NCI-H1105 (cell line): ENCODE data around the gene ULK3.

Experiments used
- DNase-seq: peaks from one replicate; lab custom pipeline; 2025; lab: John Stamatoyannopoulos, UW

Gene ULK3

DNA sequence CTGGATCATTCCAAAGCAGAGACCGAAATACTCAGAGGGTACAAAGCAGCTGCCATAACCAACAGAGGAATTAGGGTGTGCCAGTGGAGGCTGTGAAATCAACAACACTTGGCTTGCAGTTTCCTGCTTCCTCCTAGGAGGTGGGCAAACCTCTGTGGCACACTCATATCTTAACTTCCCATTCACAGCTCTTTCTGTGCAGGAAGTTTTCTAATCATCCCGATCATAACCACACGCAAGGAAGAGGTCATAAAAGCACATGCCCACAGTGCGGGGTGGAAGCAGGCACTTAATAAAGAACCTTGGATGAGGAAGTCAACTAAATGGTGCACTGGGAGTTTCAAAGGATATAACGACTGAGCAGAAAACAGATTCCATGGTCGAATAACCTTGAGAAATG is 25.1 kb upstream of the ULK3 start:
- DNase-seq: no peak

DNA sequence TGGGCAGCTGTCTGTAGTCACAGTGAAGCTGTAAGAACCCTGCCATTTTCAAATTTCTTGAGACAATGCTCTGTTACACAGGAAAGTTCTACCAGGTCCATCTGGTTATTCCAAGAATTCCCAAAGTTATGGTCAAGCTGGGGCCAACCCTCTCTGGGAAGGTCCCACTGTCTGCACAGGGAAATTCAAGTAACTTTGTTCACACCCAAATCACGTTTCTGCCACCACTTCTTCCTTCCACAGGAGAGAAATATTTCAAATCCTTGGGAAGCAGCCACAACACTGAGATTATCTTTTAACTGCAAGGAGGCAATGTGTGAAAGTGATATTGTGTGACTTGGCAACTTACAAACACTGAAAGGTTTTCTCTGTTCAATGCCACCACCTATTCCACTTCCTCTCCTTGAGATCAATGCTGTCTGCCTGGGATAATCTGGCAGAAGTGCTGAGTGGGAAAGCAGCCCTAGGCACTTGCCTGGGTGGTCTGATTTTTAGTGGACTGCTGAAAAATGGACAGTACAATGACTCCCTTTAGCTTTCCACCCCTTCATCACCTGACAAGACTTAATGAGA is 24.6 kb upstream of the ULK3 start:
- DNase-seq: no peak

DNA sequence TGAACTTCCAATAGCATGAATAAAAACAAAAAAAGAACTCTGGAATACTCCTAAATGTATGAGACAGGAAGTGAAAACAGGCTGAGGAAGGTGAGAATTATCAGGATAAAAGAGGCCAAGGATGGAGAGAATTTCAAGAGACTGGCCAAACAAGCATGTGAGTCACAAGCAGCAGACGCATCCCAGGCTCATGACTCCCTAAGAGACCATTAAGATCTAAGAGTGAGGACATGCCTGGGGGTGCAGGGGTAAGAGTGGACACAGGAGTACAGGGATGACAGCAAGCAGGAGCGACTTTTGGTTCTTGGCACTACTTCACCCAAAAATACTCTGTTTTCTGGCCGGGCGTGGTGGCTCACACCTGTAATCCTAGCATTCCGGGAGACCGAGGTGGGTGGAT is 23.1 kb upstream of the ULK3 start:
- no peak for DNase-seq

DNA sequence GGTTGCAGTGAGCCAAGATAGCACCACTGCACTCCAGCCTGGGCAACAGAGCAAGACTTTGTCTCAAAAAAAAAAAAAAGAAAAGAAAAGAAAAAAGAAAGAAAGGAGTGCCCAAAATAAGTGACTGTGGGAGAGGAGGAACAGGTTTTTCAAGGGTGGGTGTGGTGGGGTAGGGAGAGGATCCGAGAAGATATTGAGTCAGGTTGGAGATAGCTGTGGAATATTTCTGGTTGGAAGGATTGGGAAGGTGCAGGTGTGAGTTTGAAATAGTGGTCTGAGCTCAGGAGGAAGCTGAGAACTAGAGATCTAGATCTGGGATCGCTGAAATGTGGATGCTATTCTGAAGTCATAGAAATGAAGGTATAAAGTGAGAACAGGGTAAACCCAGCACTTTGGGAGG is 22.4 kb upstream of the ULK3 start:
- no peak for DNase-seq

DNA sequence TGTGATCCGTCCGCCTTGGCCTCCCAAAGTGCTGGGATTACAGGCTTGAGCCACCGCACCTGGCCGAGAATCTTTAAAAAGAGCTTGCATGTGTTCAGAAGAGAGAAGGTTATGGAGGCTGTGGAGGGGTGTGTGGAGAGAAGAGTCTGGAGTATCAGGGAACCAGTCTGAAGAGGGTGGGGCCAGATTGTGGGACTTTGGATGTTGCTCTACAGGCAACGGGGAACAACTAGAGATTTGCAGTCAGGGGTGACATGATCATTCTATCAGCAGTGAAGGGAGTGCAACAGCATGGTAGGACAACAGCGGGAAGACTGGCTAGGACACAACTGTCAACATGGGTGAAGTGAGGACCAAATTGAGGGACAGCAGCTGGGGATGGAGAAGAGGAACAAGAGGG is 21.3 kb upstream of the ULK3 start:
- DNase-seq: no peak

DNA sequence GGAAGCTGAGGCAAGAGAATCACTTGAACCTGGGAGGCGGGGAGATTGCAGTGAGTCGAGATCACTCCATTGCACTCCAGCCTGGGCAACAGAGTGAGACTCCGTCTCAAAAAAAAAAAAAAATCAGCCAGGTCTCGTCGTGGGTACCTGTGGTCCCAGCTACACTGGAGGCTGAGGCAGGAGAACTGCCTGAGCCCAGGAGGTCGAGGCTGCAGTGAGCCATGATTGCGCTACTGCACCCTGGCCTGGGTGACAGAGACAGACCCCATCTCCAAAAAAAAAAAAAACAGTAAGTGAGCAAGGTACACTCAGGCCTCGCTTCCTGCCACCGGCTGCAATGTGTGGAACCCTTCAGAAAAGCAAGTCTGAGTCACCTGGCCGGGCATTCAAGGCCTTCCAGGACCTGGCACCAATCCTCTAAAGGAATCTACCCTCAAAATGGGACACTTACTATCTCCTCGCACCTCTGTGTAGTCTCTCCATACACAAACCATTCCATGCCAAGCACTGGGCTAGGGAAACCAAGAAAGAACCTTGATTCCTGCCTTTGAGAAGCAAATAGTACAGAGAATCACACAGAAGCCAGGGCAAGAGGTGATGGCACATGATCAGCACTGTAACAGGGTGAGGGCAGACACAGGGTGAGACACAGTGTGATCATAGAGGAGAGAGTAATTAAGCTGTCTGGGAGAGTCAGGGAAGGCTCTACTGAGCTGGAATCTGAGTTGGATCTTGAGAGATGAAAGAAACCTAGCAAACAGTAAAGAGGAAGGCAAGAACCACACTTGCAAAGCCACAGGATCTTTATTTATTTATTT is 20.5 kb upstream of the ULK3 start:
- DNase-seq: no peak

DNA sequence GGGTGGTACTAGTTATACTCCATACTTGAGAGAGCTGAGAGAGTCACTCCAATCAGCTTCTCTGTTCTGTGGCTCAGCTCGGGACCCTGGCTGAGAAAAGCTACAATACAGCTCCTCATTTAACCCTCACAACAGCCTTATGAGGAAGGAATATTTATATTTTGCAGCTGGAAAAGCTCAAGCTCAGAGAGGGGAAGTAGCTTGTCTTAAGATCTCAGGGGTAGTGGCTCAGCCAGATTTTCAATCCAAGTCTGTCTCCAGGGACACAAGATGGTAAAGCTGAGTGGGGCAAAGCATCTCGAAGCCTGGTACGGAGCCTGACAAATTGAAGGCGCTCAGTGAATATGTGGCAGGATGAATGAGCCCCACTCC is 15.4 kb upstream of the ULK3 start:
- no peak for DNase-seq

DNA sequence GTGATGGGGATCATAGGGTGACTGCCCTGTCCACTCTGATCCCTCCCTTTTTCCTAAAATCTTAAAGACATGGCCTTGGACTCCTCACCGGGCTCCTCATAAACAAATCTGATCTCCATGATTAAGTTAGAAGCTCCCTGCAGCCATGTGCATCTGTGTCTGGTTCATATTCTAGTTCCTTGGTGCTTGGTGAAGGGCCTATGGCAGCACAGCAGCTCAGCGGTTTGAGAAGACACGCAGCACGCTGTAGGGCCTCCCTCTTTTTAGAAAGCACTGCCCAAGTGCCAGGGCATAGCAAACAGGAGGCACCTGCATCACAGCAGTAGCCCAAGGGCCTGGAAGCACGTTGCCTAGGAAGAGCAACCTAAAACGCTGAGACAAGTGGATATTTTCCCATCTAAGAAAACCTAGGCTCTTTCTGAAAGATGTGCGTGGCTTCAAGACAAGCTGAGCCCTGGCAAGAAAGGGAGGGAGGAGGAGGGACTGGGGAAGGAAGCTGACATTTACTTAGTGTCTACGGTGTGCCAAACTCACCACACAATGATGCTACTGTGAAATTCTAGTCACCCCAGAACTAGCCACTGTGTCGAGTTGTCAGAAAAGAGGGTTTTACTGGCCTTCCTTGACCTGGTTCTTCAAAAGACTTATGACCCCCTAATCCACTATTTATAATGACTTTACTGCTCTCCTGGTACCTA is 14.9 kb upstream of the ULK3 start:
- DNase-seq: no peak

DNA sequence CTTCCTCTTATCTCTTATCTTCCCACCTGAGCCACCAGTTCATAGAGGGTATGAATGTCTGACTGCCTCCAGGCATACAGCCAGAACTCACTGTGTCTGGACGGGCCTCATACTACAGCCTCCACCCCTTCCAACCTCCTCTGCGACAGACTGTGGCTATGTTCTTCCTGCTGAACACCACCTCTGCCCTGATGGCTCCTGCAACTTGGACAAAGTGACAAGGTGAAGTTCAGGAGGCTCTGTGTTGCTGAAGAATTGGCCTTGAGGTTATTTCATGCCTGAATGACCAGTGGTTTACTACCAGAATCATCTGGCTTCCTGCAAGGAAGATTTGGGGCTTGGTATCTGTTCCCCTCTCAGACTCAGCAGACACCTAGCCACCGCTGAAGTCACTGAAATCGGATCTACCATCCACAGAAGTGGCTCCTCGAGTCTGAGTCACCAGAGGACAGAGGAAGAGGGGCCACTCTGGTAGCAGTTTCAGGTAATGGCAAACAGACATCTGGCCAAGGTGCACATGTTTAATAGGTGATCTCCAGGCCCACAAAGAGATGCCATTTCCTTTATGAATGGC is 14.2 kb upstream of the ULK3 start:
- DNase-seq: no peak

DNA sequence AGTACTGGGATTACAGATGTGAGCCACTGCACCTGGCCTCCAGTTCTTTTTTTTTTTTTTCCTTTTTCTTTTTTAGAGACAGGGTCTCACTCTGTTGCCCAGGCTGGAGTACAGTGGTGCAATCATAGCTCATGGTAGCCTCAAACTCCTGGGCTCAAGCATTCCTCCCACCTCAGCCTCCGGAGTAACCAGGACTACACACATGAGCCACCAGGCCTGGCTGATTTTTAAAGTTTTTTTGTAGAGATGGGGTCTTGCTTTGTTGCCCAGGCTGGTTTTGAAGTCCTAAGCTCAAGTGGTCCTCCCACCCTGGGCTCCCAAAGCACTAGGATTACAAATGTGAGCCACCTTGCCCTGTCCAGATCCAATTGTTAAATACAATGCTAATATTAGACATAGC is 13.6 kb upstream of the ULK3 start:
- no peak for DNase-seq

DNA sequence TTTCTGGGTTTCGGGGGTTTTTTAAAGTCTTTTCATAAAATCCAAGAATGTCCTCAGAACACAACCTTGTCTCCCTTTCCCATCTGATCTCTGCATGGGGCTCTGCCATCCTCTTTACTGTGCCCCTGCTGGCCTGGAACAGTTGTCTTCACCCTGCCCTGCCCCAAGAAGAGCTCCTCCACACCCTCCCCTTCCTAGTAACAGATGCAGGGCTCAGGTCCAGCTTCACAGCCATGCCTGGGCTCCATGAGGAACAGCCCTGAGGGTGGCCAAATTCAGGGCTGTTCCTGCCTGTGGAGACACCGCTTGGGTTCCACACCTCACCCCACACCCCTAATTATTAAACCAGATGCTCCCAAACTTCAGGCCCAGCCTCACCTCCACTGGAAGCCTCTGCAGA is 12.9 kb upstream of the ULK3 start:
- DNase-seq: no peak

DNA sequence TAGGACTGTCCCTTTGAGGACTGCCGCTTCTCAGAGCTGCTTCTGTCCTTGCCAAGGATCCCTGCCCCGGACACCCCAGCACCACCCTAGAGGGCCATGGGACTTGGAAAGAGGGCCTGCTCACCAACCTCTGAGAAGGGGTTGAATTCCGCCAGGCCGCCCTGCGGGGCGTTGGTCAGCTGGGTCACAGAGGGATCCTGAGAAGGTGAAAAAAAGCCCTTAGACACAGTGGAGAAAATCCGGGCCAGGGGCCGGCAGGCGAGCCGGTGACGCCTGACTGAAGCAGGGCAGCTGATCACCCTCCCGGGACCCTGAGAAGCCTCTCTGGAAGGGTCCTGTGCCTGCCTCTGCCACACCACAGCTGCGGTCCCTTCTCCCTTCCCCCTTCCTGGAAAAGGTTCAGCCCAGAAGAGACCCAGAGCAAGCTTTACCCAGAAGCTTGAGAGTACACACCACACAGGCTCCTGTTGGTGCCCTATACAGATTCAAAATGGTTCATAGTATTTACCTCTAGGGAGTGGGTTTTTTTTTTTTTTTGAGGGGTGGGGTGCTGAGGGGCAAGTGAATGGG is 11.6 kb upstream of the ULK3 start:
- DNase-seq: no peak

DNA sequence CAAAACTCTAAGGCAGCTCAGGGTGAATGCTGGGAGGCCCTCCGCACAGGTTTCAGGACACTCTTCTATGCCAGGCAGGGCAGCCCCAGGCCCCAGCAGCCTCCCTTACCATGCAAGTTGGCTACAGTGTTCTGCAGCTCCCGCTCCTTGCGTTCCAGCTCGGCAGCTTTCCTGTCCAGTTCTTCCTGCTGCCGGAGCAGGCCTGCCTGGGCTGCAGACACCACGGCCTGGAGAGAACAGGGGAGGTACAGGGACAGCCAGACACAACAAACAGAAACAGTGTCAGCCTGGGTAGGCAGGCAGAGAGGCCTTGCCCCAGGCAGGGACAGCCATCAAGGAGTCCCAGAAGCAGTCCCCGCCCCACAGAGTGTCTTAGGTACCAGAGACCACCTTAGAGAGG is 9.0 kb upstream of the ULK3 start:
- DNase-seq: no peak

DNA sequence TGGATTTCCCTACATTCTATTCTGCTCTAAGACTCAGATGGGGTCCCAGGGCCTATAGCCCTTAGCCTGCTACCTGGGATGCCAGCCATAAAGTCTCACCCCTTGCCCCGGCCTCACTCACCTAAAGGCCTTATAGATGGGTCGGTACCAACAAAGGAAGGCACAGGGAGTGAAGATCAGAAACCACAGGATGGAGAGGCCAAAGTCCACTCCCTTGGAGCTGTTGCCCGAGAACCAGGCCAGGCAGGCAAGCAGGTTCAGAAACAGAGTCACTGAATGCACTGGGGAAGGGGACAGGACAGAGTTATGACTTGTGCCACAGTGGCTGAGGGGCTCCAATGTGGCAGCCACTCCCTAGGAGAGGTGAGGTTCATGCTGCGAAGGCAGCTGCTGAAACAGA is 7.4 kb upstream of the ULK3 start:
- DNase-seq: no peak

DNA sequence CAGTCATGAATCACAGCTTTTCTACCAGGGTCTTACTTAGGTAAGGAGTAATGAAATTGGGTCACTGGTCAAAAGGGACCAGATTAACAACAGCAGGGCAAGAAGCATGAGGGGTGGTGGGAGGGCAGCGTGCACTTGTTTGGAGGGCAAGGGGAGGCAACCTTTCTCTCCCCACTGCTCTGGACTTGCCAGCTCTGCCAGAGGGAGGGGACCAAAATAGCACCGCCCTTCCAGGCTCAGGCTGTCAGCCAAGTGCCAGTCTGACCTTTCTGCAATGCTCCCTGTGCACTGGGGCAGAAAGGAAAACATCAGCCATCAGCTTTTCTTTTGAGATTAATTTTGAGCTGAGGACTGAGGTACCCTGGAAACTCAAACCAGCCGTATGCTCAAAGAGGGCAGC is 4.5 kb upstream of the ULK3 start:
- DNase-seq: no peak

DNA sequence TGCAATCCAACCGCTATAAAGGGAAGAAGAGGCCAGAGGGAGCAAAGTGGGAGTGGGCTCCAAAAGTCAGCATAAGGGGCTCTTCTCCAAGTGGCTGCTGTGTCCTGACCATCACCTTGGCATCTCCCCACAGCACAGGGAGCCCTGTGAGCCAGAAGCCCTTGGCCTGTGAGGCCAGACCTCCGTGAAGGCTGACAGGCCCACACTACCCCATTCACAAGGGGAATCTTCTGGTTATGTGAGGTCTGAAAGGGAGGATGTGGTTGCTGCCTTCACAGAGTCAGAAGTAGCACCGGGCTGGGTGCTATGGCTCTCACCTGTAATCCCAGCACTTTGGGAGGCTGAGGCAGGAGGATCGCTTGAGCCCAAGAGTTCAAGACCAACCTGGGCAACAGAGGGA is 2.6 kb upstream of the ULK3 start:
- no peak for DNase-seq

DNA sequence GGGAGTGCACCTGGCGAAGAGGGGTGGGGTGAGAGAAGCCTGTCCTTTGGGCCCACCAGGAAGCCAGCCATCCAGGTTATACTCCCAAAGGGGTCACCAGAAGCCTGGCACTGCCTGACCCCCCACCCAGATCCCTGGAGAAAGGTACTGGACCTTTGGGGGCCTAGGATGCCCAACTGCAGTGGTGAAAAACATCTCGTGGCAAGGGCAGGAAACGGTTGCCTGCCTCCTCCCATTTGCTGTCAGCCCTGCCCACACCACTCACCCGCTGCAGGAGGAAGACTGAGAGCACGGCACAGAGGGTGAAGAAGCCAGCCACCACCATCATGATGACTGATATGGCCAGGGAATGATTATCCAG is 2.2 kb upstream of the ULK3 start:
- no peak for DNase-seq

DNA sequence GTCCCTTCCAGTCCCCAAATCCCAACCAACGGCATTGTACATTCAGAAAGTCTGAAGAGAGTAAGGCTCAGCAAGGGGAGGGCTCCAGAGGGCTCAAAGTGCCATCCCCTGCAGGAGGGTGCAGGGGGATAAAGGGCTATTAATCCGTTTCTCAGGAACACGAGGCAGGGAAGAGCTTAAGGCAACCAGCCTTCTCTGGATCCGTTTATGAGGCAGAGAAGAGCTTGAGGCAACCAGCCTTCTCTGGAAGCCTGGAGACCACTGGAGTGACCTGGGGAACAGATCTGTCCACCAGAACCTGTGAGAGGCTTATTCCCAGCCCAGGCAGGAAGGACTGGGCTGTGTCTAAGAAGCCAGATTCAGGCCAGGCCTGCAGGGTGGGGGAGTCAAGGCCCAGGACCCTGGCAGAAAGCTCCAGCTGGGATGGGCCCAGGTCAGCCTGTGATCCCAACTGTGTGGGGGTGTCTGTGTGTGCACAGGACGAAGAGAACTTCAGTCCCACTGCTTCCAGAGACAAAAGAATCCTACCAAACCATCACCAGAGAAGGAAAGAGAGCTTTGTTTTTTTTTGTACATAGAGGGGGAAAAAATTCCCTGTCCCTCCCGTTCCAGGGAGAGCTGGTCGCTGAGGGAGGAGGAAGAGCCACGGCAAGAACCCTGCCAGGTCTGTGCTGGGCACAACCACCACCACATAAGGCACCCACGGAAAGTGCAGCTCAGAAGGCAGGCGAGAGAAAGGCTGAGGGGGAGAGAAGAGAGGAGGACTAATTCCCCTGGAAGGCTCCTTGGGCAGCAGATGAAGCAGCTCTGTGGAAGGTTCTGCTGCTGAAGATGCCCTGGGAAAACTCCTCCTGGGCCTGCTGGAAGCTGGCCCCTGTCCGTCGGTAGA is 1.6 kb upstream of the ULK3 start:
- DNase-seq: no peak

DNA sequence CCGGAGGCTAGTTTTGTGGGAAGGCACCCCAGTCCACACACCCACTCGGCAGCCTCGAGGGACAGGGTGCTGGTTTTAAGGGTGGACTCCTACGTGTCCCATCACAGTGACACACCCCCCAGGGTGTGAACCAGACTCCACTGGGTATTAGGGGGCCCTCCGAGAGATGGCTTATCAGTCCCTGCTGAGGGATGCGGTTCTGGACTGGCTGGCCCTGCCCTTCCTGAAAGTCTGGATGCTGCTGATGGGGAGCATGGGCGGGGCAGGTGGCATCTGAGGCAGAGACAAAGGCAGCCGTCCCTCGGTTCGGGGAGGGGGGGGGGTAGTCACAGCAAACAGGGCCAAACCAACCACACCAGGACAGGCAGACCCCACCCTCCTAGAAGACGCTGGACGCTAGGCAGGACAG is 939 bp upstream of the ULK3 start:
- no peak for DNase-seq

DNA sequence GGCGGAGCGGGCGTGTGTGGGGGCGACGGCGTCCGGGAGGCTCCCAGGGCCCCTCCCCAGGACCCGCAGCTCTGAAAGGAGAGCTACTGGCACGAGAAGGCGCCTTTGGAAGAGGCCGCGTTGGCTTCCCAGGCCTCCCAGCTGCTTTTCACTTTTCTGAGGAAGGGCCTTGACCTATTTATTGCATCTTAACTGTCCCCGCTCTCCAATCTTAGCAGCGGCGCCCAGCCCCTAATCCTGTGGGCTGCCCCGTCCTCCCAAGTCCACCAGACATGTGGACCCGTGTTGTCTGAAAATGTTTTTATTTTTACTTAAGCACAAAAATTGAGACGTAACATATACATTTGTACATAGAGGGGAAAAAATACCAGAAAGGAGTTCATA is 481 bp upstream of the ULK3 start:
- DNase-seq: no peak

DNA sequence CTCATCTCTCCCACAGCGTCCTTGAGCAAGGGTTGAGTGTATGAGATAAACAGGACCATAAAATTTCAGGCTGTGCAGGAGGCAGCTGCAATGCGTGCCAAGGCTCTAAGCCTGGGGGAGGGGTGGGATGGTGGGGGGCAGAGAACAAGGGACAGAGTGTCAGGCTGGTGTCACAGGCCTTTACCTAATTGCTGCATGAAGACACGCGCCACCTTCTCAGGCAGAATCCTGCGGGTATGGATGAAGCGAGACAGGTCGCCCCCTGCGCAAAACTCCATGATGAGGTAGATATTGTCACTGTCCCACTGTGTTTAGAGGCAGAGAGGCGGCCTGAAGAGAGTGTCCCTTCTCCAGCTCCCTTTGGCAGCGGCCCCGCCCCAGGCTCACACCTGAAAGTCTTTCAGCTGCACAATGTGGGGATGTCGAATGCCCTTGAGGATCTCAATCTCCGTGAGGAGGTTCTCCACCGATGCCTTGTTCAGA is 1.0 kb downstream of the ULK3 start:
- DNase-seq: no peak
